K562 (cell line): Measurements from ENCODE around the gene CELSR2. TPM values are rescaled to one million over a fixed set of nuclear protein-coding genes. Genes with fewer than 3 reads are reported as not detected.

Experiments
- ARID1B ChIP-seq: fragments of 450-650 bp; IDR thresholded peaks from 2 replicates; pipeline ENCODE4 v1.6.1; 2016; ENCODE audit warnings: antibody characterized with exemption, mild to moderate bottlenecking, inconsistent platforms
- CREB5 ChIP-seq: fragments of 250-450 bp; sonication (Bioruptor Pico); IDR thresholded peaks from 2 replicates; pipeline ENCODE4 v1.5.0; 2020; ENCODE audit warnings: mild to moderate bottlenecking
- ETS1 ChIP-seq: conservative IDR thresholded peaks from 2 replicates; pipeline ENCODE4 v1.6.1; 2011; ENCODE audit warnings: low read depth, mild to moderate bottlenecking, low read length; ENCODE audit not compliant: control insufficient read depth
- GTF2A2 ChIP-seq: IDR thresholded peaks from 2 replicates; pipeline ENCODE4 v1.6.1; 2016; ENCODE audit warnings: mild to moderate bottlenecking, missing genetic modification characterization, missing compliant biosample characterization
- MIER1 ChIP-seq: fragments of 450-650 bp; IDR thresholded peaks from 2 replicates; pipeline ENCODE4 v1.6.1; 2016; ENCODE audit warnings: antibody characterized with exemption, mild to moderate bottlenecking, low read depth
- POLR2A ChIP-seq: fragments of 450-650 bp; conservative IDR thresholded peaks from 2 replicates; pipeline ENCODE4 v1.6.1; 2016
- SRSF3 ChIP-seq: fragments of 200-400 bp; formaldehyde crosslinking; IDR thresholded peaks from 2 replicates; pipeline ENCODE4 v1.6.1; 2016; ENCODE audit warnings: mild to moderate bottlenecking, low read length, moderate library complexity; ENCODE audit not compliant: insufficient read depth
- TCF7 ChIP-seq: sonication (generic); IDR thresholded peaks from 2 replicates; pipeline ENCODE4 v1.6.1; 2016; ENCODE audit warnings: antibody characterized with exemption, borderline replicate concordance
- polyA plus RNA-seq, 8 experiments: library from polyadenylated mRNA; depleted of rRNA in 4 of 8; stranded (reverse) in 5 of 8; unstranded in 3 of 8; fragments of >200 nt; fragmentation: Nextera tagmentation in 2 of 8; fragmentation: Illumina TruSeq in 1 of 8; extraction: Ambion mirVana in 2 of 8; extraction: Trizol in 1 of 8; gene quantifications; 2 replicates each; pipeline versions ENCODE4 v1.2.1 to v1.2.3, GENCODE V29; 2011 to 2014; ENCODE audit warnings: inconsistent platforms in 1 of 8, missing spikeins in 1 of 8
- total RNA-seq, 7 experiments: library from RNA; depleted of rRNA in 6 of 7; stranded (reverse); fragments of >200 nt in 6 of 7; fragmentation: Illumina TruSeq in 2 of 7; extraction: Trizol in 2 of 7; gene quantifications; 2 replicates each; pipeline versions ENCODE4 v1.2.1 to v1.2.3, GENCODE V29; 2011 to 2021; ENCODE audit warnings: low replicate concordance in 1 of 7
- TF ChIP-seq, protein P1 (sequence below), 3 experiments: fragments of 200-800 bp in 1 of 3; fragments of 250-450 bp in 1 of 3; fragments of 450-650 bp in 1 of 3; sonication (Bioruptor Pico) in 1 of 3; sonication (Bioruptor generic) in 1 of 3; formaldehyde crosslinking in 1 of 3; IDR thresholded peaks; 2 replicates each; pipeline versions ENCODE4 v1.6.1 to v1.8.0; 2016 to 2022; ENCODE audit warnings: mild to moderate bottlenecking in 2 of 3, missing genetic modification characterization in 2 of 3, missing compliant biosample characterization in 1 of 3, moderate library complexity in 1 of 3
- TF ChIP-seq, protein P2 (sequence below): sonication (generic); formaldehyde crosslinking; IDR thresholded peaks from 2 replicates; pipeline ENCODE4 v1.9.0; 2022; ENCODE audit warnings: mild to moderate bottlenecking, missing genetic modification reagents

The CELSR2 gene
- total and polyA plus RNA-seq, 9 of the 15 experiments (the other 6 are each of a cell fraction or from before 2014, with no cell fraction given) = 0.31 to 21.9 (median 4.2) TPM

DNA sequence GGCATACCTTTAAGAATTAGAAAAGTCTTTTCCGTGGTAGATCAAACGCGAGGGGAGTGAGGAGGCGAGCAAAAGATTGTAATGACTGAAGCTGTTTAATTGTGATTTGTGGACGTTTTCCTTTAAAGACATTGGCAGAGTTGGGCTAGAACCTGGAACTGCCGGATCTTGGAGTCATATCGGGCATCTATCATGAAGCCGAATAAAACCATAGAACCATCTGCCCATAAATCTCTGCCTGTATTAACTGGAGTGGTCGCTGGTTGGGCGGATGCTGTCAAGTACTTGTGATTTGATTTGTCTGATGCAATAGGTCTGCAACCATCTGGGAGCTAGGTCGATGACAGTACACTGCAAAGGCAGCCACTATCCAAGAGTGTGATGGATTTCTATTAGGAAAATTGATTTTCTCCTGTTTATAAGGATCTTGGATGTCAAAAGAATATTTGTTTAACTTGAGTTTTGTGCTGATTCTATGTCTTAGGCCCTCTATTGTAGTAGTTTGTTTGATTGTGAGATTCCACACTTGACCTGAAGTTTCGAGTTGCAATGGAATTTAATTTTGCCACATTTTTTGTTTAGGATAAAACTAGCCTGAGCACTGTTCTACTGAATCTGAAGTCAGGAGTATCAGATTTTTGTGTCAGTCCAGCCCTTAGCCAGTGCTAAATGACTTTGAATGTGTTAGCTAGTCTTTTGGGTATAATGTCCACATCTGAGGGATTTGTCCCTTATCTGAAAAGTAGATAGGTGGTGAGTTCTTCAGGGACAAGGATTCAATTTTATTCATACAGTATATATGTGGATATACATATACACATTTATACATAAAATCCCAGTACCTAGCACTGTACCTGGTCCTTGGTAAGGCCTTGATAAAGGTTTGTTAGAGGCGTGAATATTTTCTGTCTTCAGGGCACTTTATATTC is 34.4 kb upstream of the CELSR2 start (continued):
- TF ChIP-seq, protein P1, sequence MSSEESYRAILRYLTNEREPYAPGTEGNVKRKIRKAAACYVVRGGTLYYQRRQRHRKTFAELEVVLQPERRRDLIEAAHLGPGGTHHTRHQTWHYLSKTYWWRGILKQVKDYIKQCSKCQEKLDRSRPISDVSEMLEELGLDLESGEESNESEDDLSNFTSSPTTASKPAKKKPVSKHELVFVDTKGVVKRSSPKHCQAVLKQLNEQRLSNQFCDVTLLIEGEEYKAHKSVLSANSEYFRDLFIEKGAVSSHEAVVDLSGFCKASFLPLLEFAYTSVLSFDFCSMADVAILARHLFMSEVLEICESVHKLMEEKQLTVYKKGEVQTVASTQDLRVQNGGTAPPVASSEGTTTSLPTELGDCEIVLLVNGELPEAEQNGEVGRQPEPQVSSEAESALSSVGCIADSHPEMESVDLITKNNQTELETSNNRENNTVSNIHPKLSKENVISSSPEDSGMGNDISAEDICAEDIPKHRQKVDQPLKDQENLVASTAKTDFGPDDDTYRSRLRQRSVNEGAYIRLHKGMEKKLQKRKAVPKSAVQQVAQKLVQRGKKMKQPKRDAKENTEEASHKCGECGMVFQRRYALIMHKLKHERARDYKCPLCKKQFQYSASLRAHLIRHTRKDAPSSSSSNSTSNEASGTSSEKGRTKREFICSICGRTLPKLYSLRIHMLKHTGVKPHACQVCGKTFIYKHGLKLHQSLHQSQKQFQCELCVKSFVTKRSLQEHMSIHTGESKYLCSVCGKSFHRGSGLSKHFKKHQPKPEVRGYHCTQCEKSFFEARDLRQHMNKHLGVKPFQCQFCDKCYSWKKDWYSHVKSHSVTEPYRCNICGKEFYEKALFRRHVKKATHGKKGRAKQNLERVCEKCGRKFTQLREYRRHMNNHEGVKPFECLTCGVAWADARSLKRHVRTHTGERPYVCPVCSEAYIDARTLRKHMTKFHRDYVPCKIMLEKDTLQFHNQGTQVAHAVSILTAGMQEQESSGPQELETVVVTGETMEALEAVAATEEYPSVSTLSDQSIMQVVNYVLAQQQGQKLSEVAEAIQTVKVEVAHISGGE (CRISPR knock-in tag; IDR thresholded peaks at IDR 0.05) = no peak; a peak in 1 of 6 replicates
- peak; percentile 84 for TF ChIP-seq ARID1B
- peak; percentile 39; the same call in 1 of the 2 replicates for TF ChIP-seq ETS1
- TF ChIP-seq, protein P2, sequence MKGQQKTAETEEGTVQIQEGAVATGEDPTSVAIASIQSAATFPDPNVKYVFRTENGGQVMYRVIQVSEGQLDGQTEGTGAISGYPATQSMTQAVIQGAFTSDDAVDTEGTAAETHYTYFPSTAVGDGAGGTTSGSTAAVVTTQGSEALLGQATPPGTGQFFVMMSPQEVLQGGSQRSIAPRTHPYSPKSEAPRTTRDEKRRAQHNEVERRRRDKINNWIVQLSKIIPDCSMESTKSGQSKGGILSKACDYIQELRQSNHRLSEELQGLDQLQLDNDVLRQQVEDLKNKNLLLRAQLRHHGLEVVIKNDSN (CRISPR knock-in tag) = no peak
- TF ChIP-seq MIER1 = no peak
- no peak for TF ChIP-seq POLR2A
- 0 out of 2 replicates have a peak, but pooled peaks have one; percentile 5 for TF ChIP-seq CREB5 (CRISPR knock-in tag)
- TF ChIP-seq GTF2A2 (tag) = no peak
- TF ChIP-seq SRSF3 = no peak
- no peak for TF ChIP-seq TCF7
